Lung (tissue), 12 donors: Measurements from ENCODE around the gene WNT7B. TPM values are rescaled to one million over a fixed set of nuclear protein-coding genes. Genes with fewer than 3 reads are reported as not detected.
A peak's percentile ranks its signal among the peaks of the same experiment; 100 is the strongest.

ENCODE experiments used
- ATAC-seq: fragments of 200-7000 bp; cut with Tn5 transposase; one replicate; pipeline ENCODE4 v1.9.1; 2020; ENCODE audit warnings: moderate number of reproducible peaks; ENCODE audit not compliant: insufficient read depth, low FRiP score
- DNase-seq, 3 donors: peaks; one replicate each; pipeline ENCODE4 v3.0.0-alpha.2; 2013 to 2017
- H3K27ac ChIP-seq, 2 donors: one replicate each; pipeline ENCODE4 v1.5.1; 2013; ENCODE audit warnings: mild to moderate bottlenecking in 2 of 2, moderate library complexity in 2 of 2, control low read depth in 1 of 2, inconsistent platforms in 1 of 2, low read depth in 1 of 2, low read length in 1 of 2
- H3K27me3 ChIP-seq, 3 donors: one replicate each; pipeline ENCODE4 v1.5.1; 2013; ENCODE audit warnings: low read length in 2 of 3; ENCODE audit not compliant: control insufficient read depth in 3 of 3, insufficient read depth in 3 of 3
- H3K36me3 ChIP-seq, 4 donors: one replicate each; pipeline ENCODE4 v1.5.1; 2013; ENCODE audit warnings: low read length in 4 of 4, mild to moderate bottlenecking in 1 of 4, moderate library complexity in 1 of 4; ENCODE audit not compliant: control insufficient read depth in 4 of 4, insufficient read depth in 4 of 4
- H3K4me1 ChIP-seq, 5 donors: one replicate each; pipeline ENCODE4 v1.5.1; 2013; ENCODE audit warnings: low read length in 5 of 5, mild to moderate bottlenecking in 2 of 5, moderate library complexity in 1 of 5; ENCODE audit not compliant: control insufficient read depth in 5 of 5, insufficient read depth in 5 of 5
- H3K4me3 ChIP-seq: one replicate; pipeline ENCODE4 v1.5.1; 2013; ENCODE audit warnings: mild to moderate bottlenecking, control low read depth, moderate library complexity
- H3K9ac ChIP-seq, 2 donors: one replicate each; pipeline ENCODE4 v1.5.1; 2013; ENCODE audit warnings: low read length in 2 of 2, control low read depth in 1 of 2; ENCODE audit not compliant: insufficient read depth in 1 of 2
- H3K9me3 ChIP-seq, 4 donors: one replicate each; pipeline ENCODE4 v1.5.1; 2013; ENCODE audit warnings: low read length in 3 of 4, mild to moderate bottlenecking in 1 of 4, moderate library complexity in 1 of 4; ENCODE audit not compliant: control insufficient read depth in 4 of 4, insufficient read depth in 3 of 4
- CTCF ChIP-seq: IDR thresholded peaks from 2 replicates; pipeline ENCODE4 v1.5.1; 2012; ENCODE audit warnings: mild to moderate bottlenecking; ENCODE audit errors: control extremely low read depth, extremely low read depth
- WGBS, 2 donors: extraction: QIAGEN DNeasy Blood & Tissue Kit; methylation state at CpG; one replicate each; pipeline ENCODE4 v1.1.7; 2013; 5-methylcytosine and 5-hydroxymethylcytosine counted together
- polyA plus RNA-seq, 2 donors: library from polyadenylated mRNA; stranded (reverse); fragments of 200-250 nt; gene quantifications; one replicate each; pipeline ENCODE4 v1.2.1, GENCODE V29; 2013
- total RNA-seq, 2 donors: library from RNA; depleted of rRNA in 1 of 2; stranded (reverse); fragments of >200 nt in 1 of 2; gene quantifications; one replicate each; pipeline ENCODE4 v1.2.1, GENCODE V29; 2014 to 2021
- donor health status: control.
- donor health status: control.
- donor health status: Bipolar disorder and iron deficiency.
- donor health status: healthy.
- donor health status: DM: yes; HTN: yes; CAD: no.

Gene WNT7B
- total and polyA plus RNA-seq, 4 donors, result 3.5 to 12.5 (median 6.5) TPM

- DNase-seq (no peak), ATAC-seq (no peak)
- H3K36me3 ChIP-seq, result no peaks in the 10 kb centered on the region
- WGBS, 2 donors, result 90 to 95% methylated on average over 13 of the region's 13 CpGs
- peaks cover 0 to 23% (median 10%) of the 10 kb centered on the region in 5 donors for H3K4me1 ChIP-seq
- no peak overlapping the region for H3K27ac ChIP-seq
- TF ChIP-seq CTCF, result no peak
- no peaks in the 10 kb centered on the region for H3K27me3 ChIP-seq
- no peaks in the 10 kb centered on the region for H3K9me3 ChIP-seq
- H3K4me3 ChIP-seq, result no peak overlapping the region
- no peak overlapping the region for H3K9ac ChIP-seq
Observed at GRCh38 chr22:45906946-45907345, 70.0 kb downstream of the WNT7B start.

GRCh38 chr22:45905924-45906865, 70.8 kb downstream of the WNT7B start:
- ATAC-seq (no peak), DNase-seq (peak; percentile 70 to 75 (median 70))
- Histone ChIP-seq H3K27ac (no peak overlapping the region), H3K27me3 (no peaks in the 10 kb centered on the region), H3K4me3 (no peak overlapping the region), H3K36me3 (no peaks in the 10 kb centered on the region), H3K9me3 (no peaks in the 10 kb centered on the region), H3K4me1 (peaks cover 0 to 23% (median 5%) of the 10 kb centered on the region in 5 donors), H3K9ac (no peak overlapping the region)
- 52 to 60% methylated on average over 33 of the region's 33 CpGs for WGBS, 2 donors
- no peak for TF ChIP-seq CTCF

DNA sequence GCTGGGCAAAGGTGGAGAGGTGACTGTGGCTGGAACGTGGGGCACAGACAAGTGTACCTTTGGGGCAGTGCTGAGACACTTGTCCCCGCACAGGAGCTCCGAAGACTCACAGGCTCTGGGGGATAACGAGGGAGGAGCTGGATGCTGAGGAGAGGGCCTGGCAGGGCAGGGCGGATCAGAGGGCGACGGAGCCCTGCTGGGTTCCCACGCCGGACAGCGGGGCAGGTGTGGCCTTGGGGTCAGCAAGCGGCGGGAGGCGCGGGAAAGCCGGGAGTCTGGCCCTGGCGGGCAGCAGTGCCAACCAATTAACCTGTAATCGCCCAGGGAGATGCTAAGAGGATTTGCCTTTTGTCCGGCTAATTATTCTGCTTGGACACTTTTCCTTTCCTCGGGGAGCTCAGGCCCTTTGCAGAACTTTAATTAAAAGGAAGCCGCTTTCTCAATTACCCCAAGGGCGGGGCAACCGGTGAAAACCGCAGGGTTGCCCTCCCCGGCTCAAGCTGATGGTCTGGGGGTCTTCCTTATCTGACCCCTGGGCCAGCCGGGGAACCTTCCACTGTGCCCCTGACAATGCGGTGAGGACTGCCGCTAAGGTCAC, 71.5 kb downstream of the WNT7B start:
- Histone ChIP-seq H3K36me3 (no peaks in the 10 kb centered on the region), H3K9me3 (no peaks in the 10 kb centered on the region), H3K4me3 (no peak overlapping the region), H3K27ac (no peak overlapping the region), H3K27me3 (peaks cover 0 to 3% (median 0%) of the 10 kb centered on the region in 3 donors), H3K4me1 (peaks cover 0 to 23% (median 4%) of the 10 kb centered on the region in 5 donors), H3K9ac (no peak overlapping the region)
- ATAC-seq (no peak), DNase-seq (no peak)
- no peak for TF ChIP-seq CTCF
- whole genome bisulfite sequencing, 2 donors, result 59 to 75% methylated on average over 27 of the region's 27 CpGs
